DND-41 (cell line): ENCODE measurements around the gene OR5AP2.

Experiments used
- EZH2 ChIP-seq: IDR thresholded peaks from 3 replicates; pipeline ENCODE4 v1.6.1; 2012; ENCODE audit warnings: borderline replicate concordance, low read depth, mild to moderate bottlenecking, moderate library complexity, low read length, inconsistent platforms; ENCODE audit not compliant: severe bottlenecking
- TF ChIP-seq, protein P1 (sequence below): IDR thresholded peaks from 2 replicates; pipeline ENCODE4 v1.5.1; 2012; ENCODE audit warnings: borderline replicate concordance, low read length, moderate library complexity, mild to moderate bottlenecking; ENCODE audit not compliant: poor library complexity, severe bottlenecking; ENCODE audit errors: extremely low read depth

DNA sequence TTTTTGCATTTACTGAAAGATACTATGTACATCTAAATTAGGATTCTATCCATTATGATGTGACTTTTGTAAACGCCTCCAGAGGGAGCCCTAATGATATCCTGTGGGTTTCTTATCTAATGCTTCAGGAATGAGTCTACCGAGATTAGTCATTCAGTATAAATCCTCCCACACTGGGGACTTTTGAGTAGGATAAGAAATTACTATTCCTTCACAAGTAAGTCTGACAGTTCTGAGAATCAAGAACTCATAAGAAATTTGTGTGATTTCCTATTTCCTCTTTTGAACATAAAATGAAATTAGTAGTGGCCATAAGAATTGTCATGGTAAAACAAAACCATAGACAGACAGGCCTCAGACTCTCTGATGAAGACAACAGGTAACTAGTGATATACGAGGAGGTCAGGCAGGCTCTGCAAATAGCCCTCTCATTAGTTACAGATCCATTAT lies 17.6 kb downstream of the OR5AP2 start:
- TF ChIP-seq, protein P1, sequence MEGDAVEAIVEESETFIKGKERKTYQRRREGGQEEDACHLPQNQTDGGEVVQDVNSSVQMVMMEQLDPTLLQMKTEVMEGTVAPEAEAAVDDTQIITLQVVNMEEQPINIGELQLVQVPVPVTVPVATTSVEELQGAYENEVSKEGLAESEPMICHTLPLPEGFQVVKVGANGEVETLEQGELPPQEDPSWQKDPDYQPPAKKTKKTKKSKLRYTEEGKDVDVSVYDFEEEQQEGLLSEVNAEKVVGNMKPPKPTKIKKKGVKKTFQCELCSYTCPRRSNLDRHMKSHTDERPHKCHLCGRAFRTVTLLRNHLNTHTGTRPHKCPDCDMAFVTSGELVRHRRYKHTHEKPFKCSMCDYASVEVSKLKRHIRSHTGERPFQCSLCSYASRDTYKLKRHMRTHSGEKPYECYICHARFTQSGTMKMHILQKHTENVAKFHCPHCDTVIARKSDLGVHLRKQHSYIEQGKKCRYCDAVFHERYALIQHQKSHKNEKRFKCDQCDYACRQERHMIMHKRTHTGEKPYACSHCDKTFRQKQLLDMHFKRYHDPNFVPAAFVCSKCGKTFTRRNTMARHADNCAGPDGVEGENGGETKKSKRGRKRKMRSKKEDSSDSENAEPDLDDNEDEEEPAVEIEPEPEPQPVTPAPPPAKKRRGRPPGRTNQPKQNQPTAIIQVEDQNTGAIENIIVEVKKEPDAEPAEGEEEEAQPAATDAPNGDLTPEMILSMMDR: peak; percentile 73
- TF ChIP-seq EZH2: no peak
